SK-N-SH treated with all-trans-retinoic acid at 6 μM for 48 hours (cell line): ENCODE measurements around the gene ABHD6.

Experiments used
- ARNTL ChIP-seq: fragments of 450-650 bp; formaldehyde crosslinking; IDR thresholded peaks from 2 replicates; pipeline ENCODE4 v1.5.0; 2020; ENCODE audit warnings: low read depth, mild to moderate bottlenecking, moderate library complexity, borderline replicate concordance
- ISL1 ChIP-seq: fragments of 250-450 bp; sonication (Bioruptor Pico); IDR thresholded peaks from 2 replicates; pipeline ENCODE4 v2.1.2; 2022; ENCODE audit warnings: mild to moderate bottlenecking, moderate library complexity
- OSR1 ChIP-seq: fragments of 250-450 bp; sonication (Bioruptor Pico); IDR thresholded peaks from 2 replicates; pipeline ENCODE4 v1.8.0; 2022; ENCODE audit warnings: moderate library complexity, mild to moderate bottlenecking, inconsistent platforms
- RARB ChIP-seq: fragments of 250-450 bp; sonication (Bioruptor Pico); IDR thresholded peaks from 2 replicates; pipeline ENCODE4 v1.8.0; 2021; ENCODE audit warnings: mild to moderate bottlenecking, moderate library complexity
- TOX ChIP-seq: fragments of 250-450 bp; sonication (Bioruptor Pico); IDR thresholded peaks from 2 replicates; pipeline ENCODE4 v1.8.0; 2021; ENCODE audit warnings: mild to moderate bottlenecking, moderate library complexity, borderline replicate concordance
- ZFP3 ChIP-seq: fragments of 250-450 bp; sonication (Bioruptor Pico); IDR thresholded peaks from 2 replicates; pipeline ENCODE4 v1.5.0; 2020; ENCODE audit warnings: mild to moderate bottlenecking, moderate library complexity
- ZFP30 ChIP-seq: fragments of 450-650 bp; formaldehyde crosslinking; IDR thresholded peaks from 2 replicates; pipeline ENCODE4 v1.5.0; 2022; ENCODE audit warnings: mild to moderate bottlenecking, moderate library complexity
- TF ChIP-seq, protein P1 (sequence below): fragments of 250-450 bp; sonication (Bioruptor Pico); IDR thresholded peaks from 2 replicates; pipeline ENCODE4 v1.8.0; 2020; ENCODE audit warnings: mild to moderate bottlenecking, moderate library complexity, borderline replicate concordance
- TF ChIP-seq, protein P2 (sequence below): fragments of 250-450 bp; sonication (Bioruptor Pico); IDR thresholded peaks from 2 replicates; pipeline ENCODE4 v1.8.0; 2021; ENCODE audit warnings: low read depth, mild to moderate bottlenecking, moderate library complexity, borderline replicate concordance
- TF ChIP-seq, protein P3 (sequence below): fragments of 250-450 bp; sonication (Bioruptor Pico); IDR thresholded peaks from 2 replicates; pipeline ENCODE4 v1.5.1; 2020; ENCODE audit warnings: low read depth, mild to moderate bottlenecking, moderate library complexity
- TF ChIP-seq, protein P4 (sequence below): fragments of 250-450 bp; sonication (Bioruptor Pico); IDR thresholded peaks from 2 replicates; pipeline ENCODE4 v1.5.0; 2020; ENCODE audit warnings: mild to moderate bottlenecking, moderate library complexity

DNA sequence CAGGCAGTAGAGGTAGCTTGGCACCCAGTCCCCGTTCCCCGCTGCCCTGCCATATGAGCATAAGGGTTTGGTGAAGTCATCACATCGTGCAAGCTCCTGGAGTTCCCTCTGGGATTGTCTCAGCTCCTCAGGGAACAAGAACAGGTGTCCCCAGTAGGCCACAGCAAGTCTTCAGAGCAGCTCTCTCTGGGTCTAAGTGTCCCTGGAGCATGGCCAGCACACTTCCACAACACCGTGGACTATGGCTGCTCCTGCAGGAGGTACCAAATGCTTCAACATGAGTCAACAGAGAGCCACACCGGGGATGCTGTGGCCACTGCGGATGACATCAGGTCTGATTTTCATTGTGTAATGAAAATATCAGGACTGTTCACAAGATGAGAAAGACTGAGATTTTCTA is 23.1 kb downstream of the ABHD6 start:
- no peak for TF ChIP-seq ZFP30 (CRISPR knock-in tag)
- no peak for TF ChIP-seq RARB
- no peak for TF ChIP-seq ZFP3
- TF ChIP-seq, protein P1, sequence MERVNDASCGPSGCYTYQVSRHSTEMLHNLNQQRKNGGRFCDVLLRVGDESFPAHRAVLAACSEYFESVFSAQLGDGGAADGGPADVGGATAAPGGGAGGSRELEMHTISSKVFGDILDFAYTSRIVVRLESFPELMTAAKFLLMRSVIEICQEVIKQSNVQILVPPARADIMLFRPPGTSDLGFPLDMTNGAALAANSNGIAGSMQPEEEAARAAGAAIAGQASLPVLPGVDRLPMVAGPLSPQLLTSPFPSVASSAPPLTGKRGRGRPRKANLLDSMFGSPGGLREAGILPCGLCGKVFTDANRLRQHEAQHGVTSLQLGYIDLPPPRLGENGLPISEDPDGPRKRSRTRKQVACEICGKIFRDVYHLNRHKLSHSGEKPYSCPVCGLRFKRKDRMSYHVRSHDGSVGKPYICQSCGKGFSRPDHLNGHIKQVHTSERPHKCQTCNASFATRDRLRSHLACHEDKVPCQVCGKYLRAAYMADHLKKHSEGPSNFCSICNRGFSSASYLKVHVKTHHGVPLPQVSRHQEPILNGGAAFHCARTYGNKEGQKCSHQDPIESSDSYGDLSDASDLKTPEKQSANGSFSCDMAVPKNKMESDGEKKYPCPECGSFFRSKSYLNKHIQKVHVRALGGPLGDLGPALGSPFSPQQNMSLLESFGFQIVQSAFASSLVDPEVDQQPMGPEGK (CRISPR knock-in tag): no peak
- no peak for TF ChIP-seq ARNTL (CRISPR knock-in tag)
- no peak for TF ChIP-seq TOX
- TF ChIP-seq ISL1 (CRISPR knock-in tag): no peak
- no peak for TF ChIP-seq OSR1 (CRISPR knock-in tag)
- TF ChIP-seq, protein P2, sequence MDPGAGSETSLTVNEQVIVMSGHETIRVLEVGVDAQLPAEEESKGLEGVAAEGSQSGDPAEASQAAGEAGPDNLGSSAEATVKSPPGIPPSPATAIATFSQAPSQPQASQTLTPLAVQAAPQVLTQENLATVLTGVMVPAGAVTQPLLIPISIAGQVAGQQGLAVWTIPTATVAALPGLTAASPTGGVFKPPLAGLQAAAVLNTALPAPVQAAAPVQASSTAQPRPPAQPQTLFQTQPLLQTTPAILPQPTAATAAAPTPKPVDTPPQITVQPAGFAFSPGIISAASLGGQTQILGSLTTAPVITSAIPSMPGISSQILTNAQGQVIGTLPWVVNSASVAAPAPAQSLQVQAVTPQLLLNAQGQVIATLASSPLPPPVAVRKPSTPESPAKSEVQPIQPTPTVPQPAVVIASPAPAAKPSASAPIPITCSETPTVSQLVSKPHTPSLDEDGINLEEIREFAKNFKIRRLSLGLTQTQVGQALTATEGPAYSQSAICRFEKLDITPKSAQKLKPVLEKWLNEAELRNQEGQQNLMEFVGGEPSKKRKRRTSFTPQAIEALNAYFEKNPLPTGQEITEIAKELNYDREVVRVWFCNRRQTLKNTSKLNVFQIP (CRISPR knock-in tag): no peak
- TF ChIP-seq, protein P3, sequence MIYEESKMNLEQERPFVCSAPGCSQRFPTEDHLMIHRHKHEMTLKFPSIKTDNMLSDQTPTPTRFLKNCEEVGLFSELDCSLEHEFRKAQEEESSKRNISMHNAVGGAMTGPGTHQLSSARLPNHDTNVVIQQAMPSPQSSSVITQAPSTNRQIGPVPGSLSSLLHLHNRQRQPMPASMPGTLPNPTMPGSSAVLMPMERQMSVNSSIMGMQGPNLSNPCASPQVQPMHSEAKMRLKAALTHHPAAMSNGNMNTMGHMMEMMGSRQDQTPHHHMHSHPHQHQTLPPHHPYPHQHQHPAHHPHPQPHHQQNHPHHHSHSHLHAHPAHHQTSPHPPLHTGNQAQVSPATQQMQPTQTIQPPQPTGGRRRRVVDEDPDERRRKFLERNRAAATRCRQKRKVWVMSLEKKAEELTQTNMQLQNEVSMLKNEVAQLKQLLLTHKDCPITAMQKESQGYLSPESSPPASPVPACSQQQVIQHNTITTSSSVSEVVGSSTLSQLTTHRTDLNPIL: no peak
- TF ChIP-seq, protein P4, sequence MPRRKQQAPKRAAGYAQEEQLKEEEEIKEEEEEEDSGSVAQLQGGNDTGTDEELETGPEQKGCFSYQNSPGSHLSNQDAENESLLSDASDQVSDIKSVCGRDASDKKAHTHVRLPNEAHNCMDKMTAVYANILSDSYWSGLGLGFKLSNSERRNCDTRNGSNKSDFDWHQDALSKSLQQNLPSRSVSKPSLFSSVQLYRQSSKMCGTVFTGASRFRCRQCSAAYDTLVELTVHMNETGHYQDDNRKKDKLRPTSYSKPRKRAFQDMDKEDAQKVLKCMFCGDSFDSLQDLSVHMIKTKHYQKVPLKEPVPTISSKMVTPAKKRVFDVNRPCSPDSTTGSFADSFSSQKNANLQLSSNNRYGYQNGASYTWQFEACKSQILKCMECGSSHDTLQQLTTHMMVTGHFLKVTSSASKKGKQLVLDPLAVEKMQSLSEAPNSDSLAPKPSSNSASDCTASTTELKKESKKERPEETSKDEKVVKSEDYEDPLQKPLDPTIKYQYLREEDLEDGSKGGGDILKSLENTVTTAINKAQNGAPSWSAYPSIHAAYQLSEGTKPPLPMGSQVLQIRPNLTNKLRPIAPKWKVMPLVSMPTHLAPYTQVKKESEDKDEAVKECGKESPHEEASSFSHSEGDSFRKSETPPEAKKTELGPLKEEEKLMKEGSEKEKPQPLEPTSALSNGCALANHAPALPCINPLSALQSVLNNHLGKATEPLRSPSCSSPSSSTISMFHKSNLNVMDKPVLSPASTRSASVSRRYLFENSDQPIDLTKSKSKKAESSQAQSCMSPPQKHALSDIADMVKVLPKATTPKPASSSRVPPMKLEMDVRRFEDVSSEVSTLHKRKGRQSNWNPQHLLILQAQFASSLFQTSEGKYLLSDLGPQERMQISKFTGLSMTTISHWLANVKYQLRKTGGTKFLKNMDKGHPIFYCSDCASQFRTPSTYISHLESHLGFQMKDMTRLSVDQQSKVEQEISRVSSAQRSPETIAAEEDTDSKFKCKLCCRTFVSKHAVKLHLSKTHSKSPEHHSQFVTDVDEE (CRISPR knock-in tag): no peak
